ENCODE results near the gene CD3E. TPM values are rescaled to one million over a fixed set of nuclear protein-coding genes. Genes with fewer than 3 reads are reported as not detected.

CD3E gene
- total RNA-seq, 1 donor from 2014 or later = 14.5 TPM

- Histone ChIP-seq H3K27ac (no peak overlapping the region), H3K36me3 (no peaks in the 10 kb centered on the region), H3K27me3 (no peaks in the 10 kb centered on the region), H3K4me1 (no peaks in the 10 kb centered on the region), H3K9me3 (no peaks in the 10 kb centered on the region), H3K4me3 (no peak overlapping the region)
- TF ChIP-seq CTCF (IDR thresholded peaks at IDR 0.05) = no peak
- no peak for DNase-seq
- intact Hi-C loops (cut with DNase I) = no loop called here
- ATAC-seq = no peak
Observed at GRCh38 chr11:118283037-118283636, 21.4 kb upstream of the CD3E start.

DNA sequence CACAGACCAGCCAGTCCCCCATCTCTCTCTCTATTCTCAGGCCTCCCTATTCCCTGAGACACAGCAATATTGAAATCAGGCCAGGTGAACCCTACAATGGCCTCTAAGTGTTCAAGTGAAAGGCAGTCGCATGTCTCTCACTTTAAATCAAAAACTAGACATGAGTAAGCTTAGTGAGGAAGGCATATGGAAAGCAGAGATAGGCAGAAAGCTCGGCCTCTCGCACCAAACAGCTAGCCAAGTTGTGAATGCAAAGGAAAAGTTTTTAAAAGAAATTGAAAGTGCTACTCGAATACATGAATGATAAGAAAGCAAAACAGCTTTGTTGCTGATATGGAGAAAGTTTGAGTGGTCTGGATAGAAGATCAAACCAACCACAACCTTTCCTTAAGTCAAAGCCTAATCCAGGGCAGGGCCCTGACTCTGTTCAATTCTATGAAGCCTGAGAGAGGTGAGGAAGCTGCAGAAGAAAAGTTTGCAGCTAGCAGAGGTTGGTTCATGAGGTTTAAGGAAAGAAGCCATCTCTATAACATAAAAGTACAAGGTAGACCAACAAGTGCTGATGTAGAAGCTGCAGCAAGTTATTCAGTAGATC, 20.7 kb upstream of the CD3E start:
- no peak overlapping the region for H3K27ac ChIP-seq
- intact Hi-C loops (cut with DNase I) = no loop called here
- no peak overlapping the region for H3K4me3 ChIP-seq

DNA sequence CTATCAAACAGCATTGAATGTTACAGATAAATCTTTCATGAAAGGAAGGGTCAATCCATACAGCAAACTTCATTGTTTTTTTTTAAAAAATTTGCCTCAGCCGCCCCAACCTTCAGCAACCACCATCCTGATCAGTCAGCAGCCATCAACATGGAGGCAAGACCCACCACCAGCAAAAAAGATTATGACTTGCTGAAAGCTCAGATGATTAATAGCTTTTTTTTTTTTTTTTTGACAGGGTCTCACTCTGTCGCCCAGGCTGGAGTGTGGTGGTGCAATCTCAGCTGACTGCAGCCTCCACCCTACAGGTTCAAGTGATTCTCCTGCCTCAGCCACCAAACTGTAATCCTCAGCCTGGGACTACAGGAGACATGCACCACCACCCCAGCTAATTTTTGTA, 18.0 kb upstream of the CD3E start:
- Histone ChIP-seq H3K4me3 (no peak overlapping the region), H3K27ac (no peak overlapping the region), H3K36me3 (no peaks in the 10 kb centered on the region), H3K4me1 (peaks cover 9% of the 10 kb centered on the region), H3K27me3 (no peaks in the 10 kb centered on the region), H3K9me3 (no peaks in the 10 kb centered on the region)
- ATAC-seq (no peak), DNase-seq (no peak)
- no peak for TF ChIP-seq CTCF (IDR thresholded peaks at IDR 0.05)
- intact Hi-C loops (cut with DNase I) = no loop called here

More for the DNA sequence above, 20.7 kb upstream of the CD3E start:
- no peak for TF ChIP-seq CTCF (IDR thresholded peaks at IDR 0.05)
- DNase-seq (no peak), ATAC-seq (no peak)
- H3K4me1 ChIP-seq = no peaks in the 10 kb centered on the region
- no peaks in the 10 kb centered on the region for H3K9me3 ChIP-seq
- no peaks in the 10 kb centered on the region for H3K36me3 ChIP-seq
- H3K27me3 ChIP-seq = no peaks in the 10 kb centered on the region

GRCh38 chr11:118287006-118287405, 17.5 kb upstream of the CD3E start:
- TF ChIP-seq CTCF (IDR thresholded peaks at IDR 0.05) = no peak
- intact Hi-C loops (cut with DNase I) = no loop called here

DNA sequence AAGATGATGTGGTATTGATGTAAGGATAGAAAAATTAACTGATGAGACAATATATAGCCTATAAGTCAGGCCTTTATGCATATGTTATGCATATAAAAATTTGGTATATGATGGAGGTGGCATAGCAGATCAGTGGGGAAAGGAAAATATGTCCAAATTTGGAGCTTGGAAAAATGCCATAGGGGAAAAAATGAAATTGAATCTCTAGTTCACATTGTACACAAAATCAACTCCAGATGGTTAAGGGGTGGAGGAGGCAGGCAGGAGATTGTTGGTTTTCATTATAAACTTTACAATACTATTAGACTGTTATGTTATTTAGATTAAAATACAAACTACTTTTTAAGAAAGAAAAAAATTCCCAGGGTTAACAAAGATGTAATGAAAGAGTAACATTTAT, 15.1 kb upstream of the CD3E start:
- TF ChIP-seq CTCF (IDR thresholded peaks at IDR 0.05) = no peak
- Histone ChIP-seq H3K27me3 (peaks cover 6% of the 10 kb centered on the region), H3K4me1 (peaks cover 9% of the 10 kb centered on the region), H3K4me3 (no peak overlapping the region), H3K9me3 (no peaks in the 10 kb centered on the region), H3K27ac (no peak overlapping the region), H3K36me3 (no peaks in the 10 kb centered on the region)
- intact Hi-C loops (cut with DNase I) = no loop called here
- no peak for ATAC-seq
- DNase-seq = no peak

More at GRCh38 chr11:118287006-118287405, 17.5 kb upstream of the CD3E start:
- H3K36me3 ChIP-seq = no peaks in the 10 kb centered on the region
- peaks cover 2% of the 10 kb centered on the region for H3K27me3 ChIP-seq
- H3K27ac ChIP-seq = no peak overlapping the region
- DNase-seq = no peak
- no peak for ATAC-seq
- H3K4me1 ChIP-seq = peaks cover 9% of the 10 kb centered on the region
- no peak overlapping the region for H3K4me3 ChIP-seq
- no peaks in the 10 kb centered on the region for H3K9me3 ChIP-seq

Data from upper lobe of right lung (tissue), 1 donor.